Parathyroid adenoma (tissue), 2 donors: ENCODE data around the gene FAHD2A.
"Not testable (repeated sequence)": the region's sequence is repeated elsewhere in the genome, so short reads cannot be mapped to it uniquely, and the experiment has no call there.

Experiments used
- H2AFZ ChIP-seq: fragments of 300-600 bp; sonication (generic); one replicate; pipeline ENCODE4 v1.7.0; 2017; ENCODE audit warnings: antibody characterized with exemption, mild to moderate bottlenecking
- H3K27ac ChIP-seq: fragments of 300-600 bp; sonication (generic); one replicate; pipeline ENCODE4 v1.7.0; 2017
- H3K27me3 ChIP-seq: fragments of 300-600 bp; sonication (generic); one replicate; pipeline ENCODE4 v1.7.0; 2017; ENCODE audit warnings: low read length; ENCODE audit not compliant: control insufficient read depth, insufficient read depth
- H3K36me3 ChIP-seq: fragments of 300-600 bp; sonication (generic); one replicate; pipeline ENCODE4 v1.7.0; 2017; ENCODE audit warnings: low read length; ENCODE audit not compliant: control insufficient read depth, insufficient read depth
- H3K4me1 ChIP-seq: fragments of 300-600 bp; sonication (generic); one replicate; pipeline ENCODE4 v1.7.0; 2017; ENCODE audit warnings: control low read depth
- H3K4me2 ChIP-seq: fragments of 300-600 bp; sonication (generic); one replicate; pipeline ENCODE4 v1.7.0; 2017; ENCODE audit warnings: low read length
- H3K4me3 ChIP-seq: fragments of 300-600 bp; sonication (generic); one replicate; pipeline ENCODE4 v1.7.0; 2017; ENCODE audit warnings: low read depth, low read length
- H3K79me2 ChIP-seq: fragments of 300-600 bp; sonication (generic); one replicate; pipeline ENCODE4 v1.7.0; 2017; ENCODE audit warnings: control low read depth
- H3K9ac ChIP-seq: fragments of 300-600 bp; sonication (generic); one replicate; pipeline ENCODE4 v1.7.0; 2017; ENCODE audit warnings: mild to moderate bottlenecking
- H3K9me3 ChIP-seq: fragments of 300-600 bp; sonication (generic); one replicate; pipeline ENCODE4 v1.7.0; 2017; ENCODE audit warnings: low read length; ENCODE audit not compliant: control insufficient read depth
- TF ChIP-seq, protein P1 (sequence below): fragments of 300-600 bp; sonication (generic); IDR thresholded peaks from one replicate; pipeline ENCODE4 v1.7.0; 2017; ENCODE audit warnings: antibody characterized with exemption, mild to moderate bottlenecking
- donor health status: primary hyperparathyroidism.

Gene FAHD2A

DNA sequence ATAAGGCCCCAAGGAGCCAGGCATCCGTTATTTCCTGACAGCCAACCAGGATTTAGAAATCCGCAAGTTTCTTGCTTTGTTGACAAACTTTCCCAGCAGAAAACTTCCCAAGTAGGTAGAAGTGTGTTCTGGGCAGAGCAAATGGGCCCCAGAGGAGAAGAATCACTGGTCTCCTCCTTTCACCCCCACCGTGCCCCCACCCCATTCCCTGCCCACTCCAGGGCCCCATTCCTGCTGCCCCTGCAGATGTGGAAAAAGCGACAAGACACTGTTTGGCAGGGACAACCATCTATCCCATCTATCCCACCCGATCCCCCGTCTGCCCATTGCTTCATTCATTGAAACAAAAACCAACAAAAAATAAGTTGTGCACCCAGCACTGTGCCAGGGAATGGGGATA is 10.2 kb upstream of the FAHD2A start:
- Histone ChIP-seq H3K4me3 (no peak overlapping the region), H3K9ac (no peak overlapping the region), H3K27ac (no peak overlapping the region), H3K79me2 (no peaks in the 10 kb centered on the region), H3K4me2 (no peak overlapping the region), H3K9me3 (no peaks in the 10 kb centered on the region), H3K27me3 (no peaks in the 10 kb centered on the region), H2AFZ (no peak overlapping the region), H3K36me3 (no peaks in the 10 kb centered on the region), H3K4me1 (no peaks in the 10 kb centered on the region)
- TF ChIP-seq, protein P1, sequence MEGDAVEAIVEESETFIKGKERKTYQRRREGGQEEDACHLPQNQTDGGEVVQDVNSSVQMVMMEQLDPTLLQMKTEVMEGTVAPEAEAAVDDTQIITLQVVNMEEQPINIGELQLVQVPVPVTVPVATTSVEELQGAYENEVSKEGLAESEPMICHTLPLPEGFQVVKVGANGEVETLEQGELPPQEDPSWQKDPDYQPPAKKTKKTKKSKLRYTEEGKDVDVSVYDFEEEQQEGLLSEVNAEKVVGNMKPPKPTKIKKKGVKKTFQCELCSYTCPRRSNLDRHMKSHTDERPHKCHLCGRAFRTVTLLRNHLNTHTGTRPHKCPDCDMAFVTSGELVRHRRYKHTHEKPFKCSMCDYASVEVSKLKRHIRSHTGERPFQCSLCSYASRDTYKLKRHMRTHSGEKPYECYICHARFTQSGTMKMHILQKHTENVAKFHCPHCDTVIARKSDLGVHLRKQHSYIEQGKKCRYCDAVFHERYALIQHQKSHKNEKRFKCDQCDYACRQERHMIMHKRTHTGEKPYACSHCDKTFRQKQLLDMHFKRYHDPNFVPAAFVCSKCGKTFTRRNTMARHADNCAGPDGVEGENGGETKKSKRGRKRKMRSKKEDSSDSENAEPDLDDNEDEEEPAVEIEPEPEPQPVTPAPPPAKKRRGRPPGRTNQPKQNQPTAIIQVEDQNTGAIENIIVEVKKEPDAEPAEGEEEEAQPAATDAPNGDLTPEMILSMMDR: no peak

DNA sequence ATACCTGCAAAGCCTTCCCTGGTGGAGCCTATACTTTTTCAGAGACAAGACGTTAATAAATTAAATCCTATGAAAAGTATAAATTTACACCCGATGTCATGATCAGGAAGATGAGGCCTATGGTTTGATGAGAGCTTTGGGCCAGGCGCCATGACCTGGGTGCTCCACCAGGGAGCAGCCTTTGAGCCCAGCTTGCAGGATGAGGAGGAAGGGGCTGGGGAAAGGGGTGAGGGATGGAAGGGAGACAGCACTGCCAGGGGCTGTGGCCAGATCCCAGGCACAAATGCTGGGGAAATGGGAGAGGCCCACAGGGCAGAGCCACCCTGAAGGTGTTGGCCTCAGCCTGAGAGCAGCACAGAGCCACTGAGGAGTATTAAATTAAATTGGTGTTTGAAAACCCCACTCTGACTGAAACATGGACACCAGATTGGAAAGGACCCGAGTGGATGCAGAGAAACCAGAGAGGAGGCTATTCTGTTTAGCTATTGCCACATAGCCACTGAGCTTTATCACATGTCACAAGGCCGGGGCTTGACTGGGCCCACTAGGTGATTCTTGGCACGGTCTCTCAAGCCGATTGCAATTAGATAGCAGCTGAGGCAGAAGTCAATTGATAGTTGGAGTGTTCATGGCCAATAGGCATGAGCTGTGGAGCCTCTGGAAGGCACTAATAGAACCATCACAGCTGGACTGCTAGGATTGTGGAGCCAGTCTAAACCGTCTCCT is 9.6 kb upstream of the FAHD2A start:
- H3K27ac ChIP-seq: no peak overlapping the region
- no peaks in the 10 kb centered on the region for H3K27me3 ChIP-seq
- no peaks in the 10 kb centered on the region for H3K4me1 ChIP-seq
- TF ChIP-seq, protein P1: no peak
- no peak overlapping the region for H3K4me3 ChIP-seq
- H3K79me2 ChIP-seq: no peaks in the 10 kb centered on the region
- no peak overlapping the region for H3K9ac ChIP-seq
- H3K9me3 ChIP-seq: no peaks in the 10 kb centered on the region
- H3K36me3 ChIP-seq: no peaks in the 10 kb centered on the region
- no peak overlapping the region for H2AFZ ChIP-seq
- no peak overlapping the region for H3K4me2 ChIP-seq

DNA sequence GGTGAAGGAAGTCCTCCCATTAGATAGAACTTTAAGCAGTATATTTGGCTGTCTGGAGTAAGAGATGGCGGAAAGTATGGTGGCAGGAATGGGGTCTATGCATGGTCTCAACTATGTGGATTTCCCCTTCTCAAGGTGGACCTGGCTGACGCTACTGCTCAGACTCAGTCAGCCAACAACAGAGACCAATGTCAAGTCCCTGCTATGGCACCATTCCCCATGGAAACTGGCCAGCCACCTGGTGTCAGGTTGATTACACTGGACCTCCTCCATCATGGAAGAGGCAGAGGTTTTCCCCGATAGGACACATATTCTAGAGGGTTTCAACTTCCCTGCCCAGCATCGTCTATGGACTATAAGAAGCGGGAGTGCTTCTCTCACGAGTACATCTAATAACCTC is 8.6 kb upstream of the FAHD2A start:
- no peak overlapping the region for H2AFZ ChIP-seq
- no peaks in the 10 kb centered on the region for H3K9me3 ChIP-seq
- no peaks in the 10 kb centered on the region for H3K79me2 ChIP-seq
- H3K9ac ChIP-seq: no peak overlapping the region
- TF ChIP-seq, protein P1: no peak
- H3K4me1 ChIP-seq: no peaks in the 10 kb centered on the region
- no peaks in the 10 kb centered on the region for H3K27me3 ChIP-seq
- no peaks in the 10 kb centered on the region for H3K36me3 ChIP-seq
- H3K4me2 ChIP-seq: no peak overlapping the region
- H3K4me3 ChIP-seq: no peak overlapping the region
- H3K27ac ChIP-seq: no peak overlapping the region

DNA sequence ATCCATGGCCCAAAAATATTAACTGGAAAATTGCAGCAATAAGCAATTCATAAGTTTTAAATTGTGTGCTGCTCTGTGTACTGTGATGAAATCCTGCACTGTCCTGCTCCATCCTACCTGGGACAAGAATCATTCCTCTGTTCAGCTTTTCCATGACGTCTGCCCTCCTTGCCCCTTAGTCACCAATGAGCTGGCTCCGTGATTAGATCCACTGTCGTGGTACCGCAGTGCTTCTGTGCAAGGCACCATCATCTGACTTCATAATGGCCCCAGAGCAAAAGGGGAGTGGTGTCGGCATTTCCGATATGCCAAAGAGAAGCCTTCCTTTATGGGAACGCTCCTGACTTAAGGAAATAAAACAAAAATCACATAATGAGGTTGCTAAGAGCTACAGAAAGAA is 3.4 kb upstream of the FAHD2A start:
- H2AFZ ChIP-seq: no peak overlapping the region
- TF ChIP-seq, protein P1: no peak
- H3K9ac ChIP-seq: no peak overlapping the region
- no peaks in the 10 kb centered on the region for H3K27me3 ChIP-seq
- no peak overlapping the region for H3K4me2 ChIP-seq
- H3K36me3 ChIP-seq: no peaks in the 10 kb centered on the region
- peaks cover 6% of the 10 kb centered on the region for H3K4me1 ChIP-seq
- H3K4me3 ChIP-seq: no peak overlapping the region
- no peak overlapping the region for H3K27ac ChIP-seq
- H3K9me3 ChIP-seq: no peaks in the 10 kb centered on the region
- peaks cover 13% of the 10 kb centered on the region for H3K79me2 ChIP-seq

DNA sequence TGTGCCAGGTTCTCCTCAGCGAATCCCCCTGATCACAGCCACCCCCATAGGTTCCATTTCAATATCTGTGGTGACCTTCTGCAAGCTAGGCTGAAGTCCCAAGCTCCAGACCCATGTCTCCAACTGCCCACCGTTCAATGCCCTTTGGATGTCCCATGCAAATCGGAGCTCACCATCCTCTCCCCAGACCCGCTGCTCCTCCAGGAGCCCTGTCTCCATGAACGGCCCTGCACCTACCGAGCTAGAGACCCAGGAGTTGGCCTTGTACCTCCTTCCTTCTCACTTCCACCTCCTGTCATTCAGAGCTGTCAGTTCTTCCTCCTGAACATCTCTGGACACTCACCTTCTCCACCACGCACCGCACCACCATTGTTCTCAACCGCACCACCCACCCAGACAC is 1.0 kb upstream of the FAHD2A start:
- Histone ChIP-seq H3K36me3 (no peaks in the 10 kb centered on the region), H3K4me1 (peaks cover 6% of the 10 kb centered on the region), H3K9ac (peak overlapping the region; percentile 73), H3K4me3 (no peak overlapping the region), H3K27ac (no peak overlapping the region), H2AFZ (peak overlapping the region; percentile 98), H3K79me2 (peaks cover 13% of the 10 kb centered on the region), H3K27me3 (no peaks in the 10 kb centered on the region), H3K9me3 (no peaks in the 10 kb centered on the region), H3K4me2 (peak overlapping the region; percentile 92)
- TF ChIP-seq, protein P1: no peak

DNA sequence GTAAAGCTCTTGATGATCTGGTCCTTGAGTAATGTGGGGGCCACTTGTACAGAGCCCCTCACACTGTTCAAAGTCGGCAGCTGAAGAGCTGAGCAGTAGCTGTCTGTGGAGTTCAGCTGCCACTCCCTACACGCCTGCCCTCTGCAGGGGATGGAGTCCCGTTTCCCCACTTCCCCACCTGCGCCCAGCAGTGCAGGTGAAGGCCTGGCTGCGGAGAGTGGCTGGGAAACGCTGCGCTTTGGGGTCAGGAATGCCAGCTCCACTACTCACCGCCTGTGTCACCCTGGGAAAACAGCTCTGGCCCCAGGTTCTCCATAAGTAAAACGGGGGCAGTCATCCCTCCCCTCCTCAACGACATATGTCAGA is 521 bp upstream of the FAHD2A start:
- H3K79me2 ChIP-seq: peaks cover 13% of the 10 kb centered on the region
- peak overlapping the region; percentile 75 for H3K27ac ChIP-seq
- H3K4me1 ChIP-seq, H3K9me3 ChIP-seq, H3K36me3 ChIP-seq, H3K27me3 ChIP-seq: not testable (repeated sequence)
- H2AFZ ChIP-seq: peak overlapping the region; percentile 98
- peak overlapping the region; percentile 92 for H3K4me2 ChIP-seq
- peak overlapping the region; percentile 73 for H3K9ac ChIP-seq
- H3K4me3 ChIP-seq: peak overlapping the region; percentile 78
